ENCODE data around the gene SLC35B2.
"Not testable (repeated sequence)": the region's sequence is repeated elsewhere in the genome, so short reads cannot be mapped to it uniquely, and the experiment has no call there.

SLC35B2 gene

DNA sequence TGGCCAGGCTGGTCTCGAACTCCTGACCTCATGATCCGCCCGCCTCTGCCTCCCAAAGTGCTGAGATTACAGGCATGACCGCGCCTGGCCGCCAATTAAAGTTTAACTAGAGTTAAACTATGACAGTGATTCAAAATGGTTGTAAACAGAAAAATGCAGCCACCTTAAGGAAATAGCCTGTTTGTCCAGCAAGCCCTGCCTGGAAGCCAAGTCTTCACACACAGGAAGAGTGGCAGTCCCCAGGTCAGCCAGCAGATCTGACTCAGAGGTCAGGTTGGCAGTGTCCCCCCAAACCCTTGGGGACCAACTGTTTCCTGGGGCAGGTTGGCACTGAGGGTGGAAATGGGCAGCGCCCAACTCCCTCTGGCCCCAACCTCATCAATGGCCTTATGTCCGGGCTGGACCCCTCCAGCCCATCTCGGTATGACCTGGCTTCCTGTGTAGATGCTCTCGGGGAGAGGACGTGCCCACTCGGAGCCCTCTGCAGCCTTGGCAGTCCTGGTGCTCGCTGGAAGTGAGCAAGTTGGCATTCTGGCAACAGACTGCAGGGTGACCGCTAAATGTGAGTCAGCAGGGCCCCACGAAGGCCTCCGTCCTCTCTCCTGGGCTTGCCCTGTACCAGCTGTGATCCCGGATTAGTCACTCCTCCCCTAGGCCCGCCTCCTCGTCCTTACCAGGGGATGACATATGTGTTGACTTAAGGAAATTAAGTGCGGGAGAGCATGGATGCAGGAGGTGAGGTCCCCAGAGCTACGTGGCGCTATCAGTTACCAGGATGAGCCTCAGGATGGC, 20.1 kb downstream of the SLC35B2 start:
- DNase-seq (ENCODE audit: low read depth in 2 of 2, low spot score in 1 of 2): peak; percentile 43 to 57

DNA sequence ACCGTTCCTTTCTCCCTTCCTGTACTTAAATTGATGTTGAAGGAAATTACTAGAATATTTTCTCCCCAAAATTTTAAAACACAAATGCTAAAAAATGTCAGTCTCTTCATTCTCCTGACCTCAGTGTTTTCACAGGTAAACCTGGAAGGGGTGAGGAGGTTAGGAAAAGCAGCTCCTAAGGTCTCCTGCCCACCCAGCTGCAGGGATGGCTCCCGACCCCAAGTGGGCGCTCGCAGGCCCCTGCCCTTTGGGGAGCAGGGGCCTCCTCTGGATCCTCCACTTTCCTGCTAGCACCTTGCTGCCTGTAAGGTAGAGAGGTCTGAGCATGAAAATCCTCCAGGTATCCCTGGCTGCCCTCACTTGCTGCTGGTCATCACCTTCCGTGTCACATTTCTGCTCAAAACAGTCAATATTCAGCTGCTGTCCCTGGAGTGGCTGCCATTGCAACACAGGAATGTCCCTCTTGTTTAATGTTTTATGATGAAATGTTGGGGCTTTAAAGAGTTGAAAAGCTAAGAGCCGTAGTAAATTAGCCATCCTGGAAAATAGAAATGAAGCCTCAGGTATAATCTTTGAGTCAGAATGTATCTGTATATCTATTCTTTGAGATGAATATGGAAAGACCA, 21.3 kb downstream of the SLC35B2 start:
- DNase-seq (ENCODE audit: low read depth in 2 of 2, low spot score in 1 of 2): no peak

DNA sequence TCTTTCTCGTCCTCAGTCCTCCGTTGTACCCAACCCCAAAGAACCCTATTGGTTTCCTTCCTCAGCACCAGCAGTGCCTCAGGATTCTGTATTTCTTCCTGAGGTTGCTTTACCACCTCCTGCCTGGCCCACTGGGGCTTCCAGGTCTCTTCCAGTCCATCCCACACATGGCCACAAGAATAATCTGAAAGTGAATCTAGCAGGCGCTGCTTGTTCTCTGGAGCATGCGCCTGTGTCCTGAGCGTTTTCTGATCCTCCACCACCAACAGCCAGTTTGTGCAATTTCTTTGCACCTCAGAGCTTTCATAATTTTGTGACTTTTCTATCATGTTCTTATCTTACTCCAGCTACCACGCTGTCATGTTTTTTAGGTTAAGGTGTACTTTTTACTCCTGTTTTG, 22.1 kb downstream of the SLC35B2 start:
- DNase-seq (ENCODE audit: low read depth in 2 of 2, low spot score in 1 of 2): no peak

DNA sequence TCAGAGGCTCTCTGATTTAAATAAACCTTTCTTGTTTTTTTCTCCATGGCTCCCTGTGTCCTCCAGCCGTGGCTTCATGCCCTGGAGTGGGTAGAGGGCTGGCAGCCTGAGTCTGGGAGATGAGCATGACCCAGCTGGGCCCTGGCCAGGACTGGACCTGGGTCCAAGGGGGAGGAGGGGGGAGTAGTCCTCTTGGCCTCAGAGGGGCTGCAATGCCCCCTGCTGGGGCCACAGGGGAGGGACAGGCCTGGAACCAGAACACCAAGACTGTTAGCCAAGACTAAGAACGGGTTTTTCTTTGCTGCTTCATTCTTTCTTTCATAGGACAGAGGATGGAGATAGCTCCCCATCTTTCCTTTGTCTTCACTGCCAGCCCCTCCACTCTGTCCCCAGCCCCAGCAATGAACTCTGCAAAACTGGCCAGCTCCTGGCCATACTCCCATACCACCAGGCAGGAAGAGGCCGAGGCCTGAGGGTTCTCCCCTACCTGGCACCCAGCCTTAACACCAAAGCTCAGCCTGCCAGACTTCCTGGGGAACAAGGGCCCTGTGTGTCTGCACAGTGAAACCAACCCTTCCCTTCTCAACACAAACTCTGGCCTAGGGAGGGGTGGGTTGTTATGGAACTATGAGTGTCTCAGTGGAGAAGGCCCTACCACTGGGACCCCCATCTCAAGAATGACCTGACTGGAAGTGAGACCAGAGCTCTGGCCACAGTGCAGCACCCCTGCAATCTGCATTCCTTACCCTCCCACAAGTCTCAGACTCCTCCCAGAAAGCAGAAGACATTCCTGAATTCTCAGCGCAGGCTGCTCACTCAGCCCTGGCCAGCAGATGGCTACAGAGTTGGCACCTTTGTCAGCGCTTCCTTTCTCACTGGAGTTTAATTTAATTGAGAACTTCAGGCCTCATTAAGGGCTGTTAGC, 23.0 kb downstream of the SLC35B2 start:
- DNase-seq (ENCODE audit: low read depth in 2 of 2, low spot score in 1 of 2): no peak

DNA sequence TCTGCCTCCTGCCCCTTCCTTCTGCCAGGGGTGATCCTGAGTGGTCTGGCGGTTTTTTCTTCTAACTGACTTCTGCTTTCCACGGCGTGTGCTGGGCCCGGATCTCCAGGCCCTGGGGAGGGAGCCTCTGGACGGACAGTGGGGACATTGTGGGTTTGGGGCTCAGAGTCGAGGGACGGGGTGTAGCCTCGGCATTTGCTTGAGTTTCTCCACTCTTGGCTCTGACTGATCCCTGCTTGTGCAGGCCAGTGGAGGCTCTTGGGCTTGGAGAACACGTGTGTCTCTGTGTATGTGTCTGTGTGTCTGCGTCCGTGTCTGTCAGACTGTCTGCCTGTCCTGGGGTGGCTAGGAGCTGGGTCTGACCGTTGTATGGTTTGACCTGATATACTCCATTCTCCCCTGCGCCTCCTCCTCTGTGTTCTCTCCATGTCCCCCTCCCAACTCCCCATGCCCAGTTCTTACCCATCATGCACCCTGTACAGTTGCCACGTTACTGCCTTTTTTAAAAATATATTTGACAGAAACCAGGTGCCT, 23.7 kb downstream of the SLC35B2 start:
- no peak for DNase-seq (ENCODE audit: low read depth in 2 of 2, low spot score in 1 of 2)

DNA sequence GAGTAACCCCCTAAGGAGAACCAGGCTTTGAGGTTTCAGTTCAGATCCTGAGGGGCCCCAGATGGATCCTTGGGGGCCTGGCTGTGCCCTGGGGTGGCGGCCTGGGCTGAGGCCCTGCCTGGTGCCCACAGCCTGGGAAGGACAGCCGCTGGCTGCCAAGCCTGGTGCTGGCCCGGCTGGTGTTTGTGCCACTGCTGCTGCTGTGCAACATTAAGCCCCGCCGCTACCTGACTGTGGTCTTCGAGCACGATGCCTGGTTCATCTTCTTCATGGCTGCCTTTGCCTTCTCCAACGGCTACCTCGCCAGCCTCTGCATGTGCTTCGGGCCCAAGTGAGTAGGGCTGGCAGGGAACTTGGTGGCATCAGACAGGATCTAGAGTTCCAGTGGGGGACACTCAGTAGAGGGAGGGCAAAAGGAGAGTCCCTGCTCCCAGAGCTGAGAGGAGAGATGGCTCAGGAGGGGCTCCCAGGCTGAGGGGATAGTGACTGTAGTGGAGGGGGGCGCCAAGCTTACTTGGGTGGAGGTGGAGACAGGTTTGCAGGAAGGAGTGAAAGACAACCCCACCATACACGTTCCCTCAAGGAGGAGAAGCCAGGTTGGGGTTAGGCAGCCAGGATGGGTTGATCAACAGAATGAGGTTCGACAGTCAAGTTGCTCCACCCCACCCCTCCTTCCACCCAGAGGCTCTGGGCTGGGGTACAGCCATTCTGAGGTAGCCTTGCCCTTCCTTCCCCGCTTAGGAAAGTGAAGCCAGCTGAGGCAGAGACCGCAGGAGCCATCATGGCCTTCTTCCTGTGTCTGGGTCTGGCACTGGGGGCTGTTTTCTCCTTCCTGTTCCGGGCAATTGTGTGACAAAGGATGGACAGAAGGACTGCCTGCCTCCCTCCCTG, 24.4 kb downstream of the SLC35B2 start:
- DNase-seq (ENCODE audit: low read depth in 2 of 2, low spot score in 1 of 2): no peak

DNA sequence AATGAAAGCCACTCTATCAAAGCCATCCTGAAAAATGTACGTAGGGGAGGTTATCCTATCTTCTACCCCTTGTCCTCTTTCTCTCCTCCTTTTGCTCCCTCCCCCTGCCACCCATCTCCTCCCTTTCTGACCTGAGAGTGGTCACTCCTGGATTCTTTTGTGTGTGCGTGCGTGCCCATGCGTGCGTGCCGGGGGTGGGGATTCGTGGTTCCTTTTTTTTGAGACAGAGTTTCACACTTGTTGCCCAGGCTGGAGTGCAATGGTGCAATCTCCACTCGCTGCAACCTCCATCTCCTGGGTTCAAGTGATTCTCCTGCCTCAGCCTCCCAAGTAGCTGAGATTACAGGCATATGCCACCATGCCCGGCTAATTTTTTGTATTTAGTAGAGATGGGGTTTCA, 25.9 kb downstream of the SLC35B2 start:
- not testable (repeated sequence) for DNase-seq (ENCODE audit: low read depth in 2 of 2, low spot score in 1 of 2)

DNA sequence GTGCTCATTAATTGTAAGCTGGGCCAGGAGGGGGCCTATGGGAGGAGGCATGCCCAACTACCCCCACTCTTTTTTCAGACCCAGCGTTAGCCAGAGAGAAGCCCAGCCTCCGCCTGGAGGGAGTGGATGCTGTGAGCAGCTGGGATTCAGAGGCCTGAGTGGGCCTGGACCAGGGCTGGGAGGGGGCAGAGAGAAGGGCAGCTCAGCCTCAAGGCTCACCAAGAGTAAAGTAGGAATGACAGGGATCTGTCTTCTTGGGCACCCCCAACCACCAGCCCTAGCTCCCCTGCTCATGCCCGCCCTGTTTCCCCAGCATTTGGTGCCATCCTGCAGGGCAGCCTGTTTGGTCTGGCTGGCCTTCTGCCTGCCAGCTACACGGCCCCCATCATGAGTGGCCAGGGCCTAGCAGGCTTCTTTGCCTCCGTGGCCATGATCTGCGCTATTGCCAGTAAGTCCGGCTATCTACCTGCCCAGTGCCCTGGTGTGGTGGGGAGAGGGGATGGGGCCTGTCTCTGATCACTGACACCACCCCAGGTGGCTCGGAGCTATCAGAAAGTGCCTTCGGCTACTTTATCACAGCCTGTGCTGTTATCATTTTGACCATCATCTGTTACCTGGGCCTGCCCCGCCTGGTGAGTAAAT, 27.2 kb downstream of the SLC35B2 start:
- no peak for DNase-seq (ENCODE audit: low read depth in 2 of 2, low spot score in 1 of 2)

DNA sequence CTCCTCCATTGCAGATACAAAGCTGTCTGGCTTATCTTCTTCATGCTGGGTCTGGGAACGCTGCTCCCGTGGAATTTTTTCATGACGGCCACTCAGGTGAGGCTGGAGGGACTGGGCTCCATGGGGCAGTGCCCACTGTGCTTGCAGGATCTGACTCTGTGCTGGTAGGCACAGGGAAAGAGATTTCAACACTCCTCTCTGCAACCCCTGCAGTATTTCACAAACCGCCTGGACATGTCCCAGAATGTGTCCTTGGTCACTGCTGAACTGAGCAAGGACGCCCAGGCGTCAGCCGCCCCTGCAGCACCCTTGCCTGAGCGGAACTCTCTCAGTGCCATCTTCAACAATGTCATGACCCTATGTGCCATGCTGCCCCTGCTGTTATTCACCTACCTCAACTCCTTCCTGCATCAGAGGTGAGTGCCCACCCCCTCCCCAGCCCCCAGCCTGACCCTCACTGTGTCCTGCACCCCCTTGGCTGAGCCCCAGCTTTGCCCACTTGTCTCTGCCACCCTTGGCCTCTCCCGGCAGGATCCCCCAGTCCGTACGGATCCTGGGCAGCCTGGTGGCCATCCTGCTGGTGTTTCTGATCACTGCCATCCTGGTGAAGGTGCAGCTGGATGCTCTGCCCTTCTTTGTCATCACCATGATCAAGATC, 27.8 kb downstream of the SLC35B2 start:
- no peak for DNase-seq (ENCODE audit: low read depth in 2 of 2, low spot score in 1 of 2)

DNA sequence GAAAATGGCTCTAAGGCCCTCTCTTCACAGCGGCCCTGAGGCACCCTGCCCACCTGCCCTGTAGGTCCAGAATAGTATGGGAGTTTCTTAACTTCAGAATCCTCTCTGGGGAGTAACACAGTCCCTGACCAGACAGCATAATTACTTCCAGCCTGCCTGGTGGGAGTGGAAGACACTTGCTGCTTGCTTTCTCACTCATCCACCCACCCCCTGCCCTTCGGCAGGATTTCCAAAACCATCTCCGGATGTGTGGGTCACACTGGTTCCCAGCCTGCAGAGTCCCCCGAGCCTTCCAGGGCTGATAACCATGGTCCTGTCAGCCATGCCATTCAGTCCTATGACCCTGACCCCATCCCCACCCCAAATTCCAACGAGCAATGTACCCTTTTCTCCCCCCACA, 28.5 kb downstream of the SLC35B2 start:
- no peak for DNase-seq (ENCODE audit: low read depth in 2 of 2, low spot score in 1 of 2)

DNA sequence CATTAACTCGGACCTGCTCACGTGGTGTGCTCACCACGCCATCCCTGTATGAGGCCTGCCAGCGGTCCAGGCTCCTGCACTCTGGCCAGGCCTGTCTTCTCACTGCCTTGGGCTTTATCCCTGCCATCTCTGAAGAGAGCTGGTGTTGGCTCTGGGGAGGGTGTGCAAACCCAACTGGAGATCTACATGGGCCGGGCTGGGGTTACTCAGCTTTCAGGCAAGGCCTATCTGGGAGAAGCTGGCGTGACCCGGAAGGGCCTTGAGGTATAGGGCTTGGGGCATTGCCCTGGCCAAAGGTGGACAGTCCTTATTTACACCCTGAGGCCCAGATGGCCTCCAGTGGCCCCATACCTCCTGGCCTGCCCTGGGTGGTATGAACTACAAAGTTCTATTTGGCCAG, 28.9 kb downstream of the SLC35B2 start:
- DNase-seq (ENCODE audit: low read depth in 2 of 2, low spot score in 1 of 2): no peak

DNA sequence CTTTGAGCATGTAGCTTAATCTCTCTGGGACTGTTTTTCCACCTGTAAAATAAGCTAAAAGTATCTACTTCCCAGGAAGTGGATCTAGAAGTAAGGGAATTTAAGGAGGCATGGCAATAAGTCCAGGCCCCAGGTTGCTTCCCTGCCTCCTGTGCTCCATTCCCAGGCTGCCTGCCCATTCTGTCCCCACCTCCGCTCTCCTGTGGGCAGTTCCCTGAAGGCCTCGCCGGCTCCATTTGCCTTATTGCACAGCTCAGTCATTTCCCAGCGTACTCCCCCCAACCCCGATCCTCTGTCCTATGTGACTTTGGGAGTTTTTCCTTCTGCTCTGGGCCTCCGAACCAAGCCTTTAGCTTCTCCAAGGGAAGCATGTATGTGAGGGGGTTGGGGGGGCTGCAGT, 29.3 kb downstream of the SLC35B2 start:
- no peak for DNase-seq (ENCODE audit: low read depth in 2 of 2, low spot score in 1 of 2)

DNA sequence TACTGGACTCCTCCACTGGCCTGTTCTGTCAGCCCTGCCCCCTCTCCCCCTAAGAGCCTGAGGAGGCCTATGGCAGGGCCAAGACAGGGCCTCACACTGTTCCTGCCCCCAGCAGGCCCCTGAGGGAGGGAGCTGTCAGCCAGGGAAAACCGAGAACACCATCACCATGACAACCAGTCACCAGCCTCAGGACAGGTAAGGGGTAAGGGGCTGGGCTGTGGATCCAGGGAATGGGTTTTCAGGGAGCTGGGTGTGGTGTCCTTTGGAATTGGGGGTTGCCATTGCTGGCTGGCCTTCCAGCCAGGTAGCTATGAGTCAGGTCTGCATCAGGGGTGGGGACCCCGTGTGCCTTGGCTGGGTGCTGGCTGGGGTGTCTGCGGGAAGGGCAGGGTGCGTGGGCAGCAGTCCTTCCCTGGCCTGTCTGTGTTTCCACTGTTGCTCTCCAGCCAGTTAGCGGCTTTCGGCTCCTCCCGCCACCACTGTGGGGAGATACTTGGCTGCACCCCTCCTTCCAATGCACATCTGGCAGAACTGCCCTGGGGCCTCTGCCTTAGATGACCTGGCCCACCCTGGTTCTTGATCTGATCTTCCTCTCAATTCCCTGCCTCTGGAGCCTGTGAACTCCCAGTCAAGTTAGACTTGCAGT, 30.1 kb downstream of the SLC35B2 start:
- no peak for DNase-seq (ENCODE audit: low read depth in 2 of 2, low spot score in 1 of 2)

DNA sequence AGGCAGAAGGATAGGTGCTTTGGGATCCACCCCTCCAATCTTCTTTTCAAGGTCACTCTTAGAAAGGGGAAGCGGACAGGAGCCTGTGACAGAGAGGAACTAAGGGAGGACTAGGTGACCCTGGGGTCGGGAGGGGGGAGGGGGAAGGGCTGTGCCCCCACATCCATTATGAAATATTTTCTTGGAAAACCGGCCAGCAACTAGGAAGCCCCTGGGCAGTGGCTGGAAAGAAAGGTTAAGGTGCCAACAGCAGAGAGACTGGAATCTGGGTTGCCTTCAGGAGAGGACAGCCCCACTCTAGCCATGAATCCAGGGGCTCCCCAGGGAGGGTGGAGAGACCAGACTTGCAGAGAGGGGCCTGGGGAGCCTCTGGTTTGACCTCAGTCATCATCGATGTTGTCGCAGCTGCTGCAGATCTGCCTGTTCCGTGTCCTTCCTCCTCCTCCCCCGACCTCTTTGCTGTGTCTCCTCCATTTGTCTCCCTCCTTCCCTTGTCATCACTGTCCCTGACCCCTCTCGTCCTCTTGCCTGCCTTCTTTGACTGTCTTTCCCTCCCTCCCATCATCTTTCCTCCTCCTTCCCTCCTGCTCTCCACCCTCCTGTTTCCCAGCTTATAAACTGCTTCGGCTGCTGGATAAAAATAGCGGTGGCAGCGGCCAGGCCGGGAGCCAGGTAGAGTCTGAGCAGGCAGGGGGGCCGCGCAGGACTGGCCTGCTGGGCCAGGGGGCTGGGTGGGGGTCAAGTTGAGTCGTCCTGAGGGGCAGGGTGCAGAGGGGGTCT, 30.8 kb downstream of the SLC35B2 start:
- DNase-seq (ENCODE audit: low read depth in 2 of 2, low spot score in 1 of 2): no peak

DNA sequence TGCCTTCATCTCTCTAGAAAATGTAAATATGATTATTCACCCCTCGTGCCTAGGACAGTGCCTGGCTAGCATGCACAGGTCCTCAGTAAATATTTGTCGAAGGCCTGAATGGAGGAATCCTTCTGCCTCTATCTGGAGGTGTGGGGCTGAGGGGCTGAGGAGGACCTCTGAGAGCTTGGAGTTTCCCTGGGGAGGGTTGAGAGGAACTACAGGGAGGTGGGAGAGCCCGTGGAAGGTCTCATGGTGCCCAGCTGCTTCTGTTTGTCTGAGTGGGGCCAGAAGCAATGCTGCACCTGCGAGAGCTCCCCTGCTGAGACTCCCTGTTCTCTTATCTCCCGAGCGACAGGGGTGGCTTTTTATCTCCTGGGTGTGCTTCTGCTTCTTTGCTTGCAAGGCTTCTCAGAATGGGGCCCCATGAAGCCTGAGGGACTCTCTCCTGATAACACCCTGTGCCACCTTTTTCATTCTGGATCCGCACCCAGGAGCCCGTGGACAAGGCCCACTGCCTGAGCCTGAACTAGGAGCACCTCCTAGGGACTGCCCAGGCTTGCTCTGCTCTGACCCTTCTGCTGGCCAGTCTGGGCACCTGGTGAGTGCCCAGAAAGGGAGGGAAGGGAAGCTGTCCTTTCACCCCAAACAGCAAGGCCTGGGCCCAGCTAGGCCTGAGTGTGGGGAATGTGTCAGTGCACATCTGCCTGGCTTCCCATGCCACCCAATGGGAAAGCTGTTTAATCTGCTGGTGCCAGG, 31.6 kb downstream of the SLC35B2 start:
- no peak for DNase-seq (ENCODE audit: low read depth in 2 of 2, low spot score in 1 of 2)

DNA sequence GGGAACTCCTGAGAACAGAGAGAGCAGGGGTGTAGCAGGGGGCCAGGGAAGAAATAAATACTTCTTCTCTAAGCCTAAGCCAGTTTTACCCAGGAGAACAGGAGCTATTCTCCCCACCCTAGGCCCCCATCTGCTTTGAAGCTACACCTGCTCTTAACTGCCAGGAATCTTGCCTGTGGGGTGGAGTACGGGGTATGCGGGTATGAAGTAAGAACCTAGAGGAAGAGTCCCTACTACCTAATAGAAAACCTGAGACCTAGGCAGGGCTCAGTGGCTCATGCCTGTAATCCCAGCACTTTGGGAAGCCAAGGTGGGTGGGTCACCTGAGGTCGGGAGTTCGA, 32.4 kb downstream of the SLC35B2 start:
- DNase-seq (ENCODE audit: low read depth in 2 of 2, low spot score in 1 of 2): no peak

DNA sequence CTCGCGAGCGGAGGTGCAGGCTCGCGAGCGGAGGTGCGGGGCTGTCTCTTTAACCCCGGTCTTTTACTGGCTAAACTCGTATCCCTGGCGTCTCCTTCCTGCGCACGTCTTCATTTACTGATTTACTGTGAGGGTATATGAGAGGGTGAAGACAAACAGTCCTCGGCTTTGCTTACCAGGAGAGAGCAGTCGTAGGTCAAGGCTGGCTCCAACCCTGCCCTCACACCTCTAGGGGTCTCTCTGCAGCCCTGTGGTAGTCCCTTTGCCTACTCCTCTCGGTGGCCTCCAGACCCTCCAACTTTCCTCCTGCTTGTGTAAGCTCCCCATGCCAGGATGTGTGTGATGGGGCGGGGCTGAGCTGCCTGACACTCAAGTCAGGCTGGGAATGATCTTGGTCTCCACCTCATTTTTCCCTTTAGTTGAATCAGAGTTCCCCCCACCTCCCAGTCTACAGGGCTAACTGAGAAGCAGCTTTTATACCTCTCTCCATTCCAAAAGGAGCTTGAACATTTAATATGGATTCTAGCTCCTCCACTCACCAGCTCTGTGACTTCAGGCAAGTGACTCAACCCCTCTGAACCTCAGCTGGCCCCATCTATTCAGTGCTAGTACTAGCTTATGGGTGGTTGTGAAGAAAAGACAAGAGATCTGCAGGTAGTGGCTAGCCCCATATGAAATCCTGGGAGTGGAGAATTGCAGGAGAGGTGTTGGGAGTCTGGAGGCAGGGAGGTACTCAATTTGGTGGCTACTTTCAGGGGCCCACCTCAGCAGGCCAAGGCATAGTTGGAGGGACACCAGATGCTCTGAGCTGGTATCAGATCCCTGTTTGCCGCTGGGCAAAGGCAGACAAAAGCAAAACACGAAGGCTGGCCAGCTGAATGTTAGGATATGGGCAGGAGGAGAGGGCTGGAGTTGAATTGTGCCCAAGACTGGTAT, 33.0 kb downstream of the SLC35B2 start:
- DNase-seq (ENCODE audit: low read depth in 2 of 2, low spot score in 1 of 2): no peak
